Fibroblast of lung (primary cell): ENCODE measurements around the gene TNKS1BP1.

Experiments used
- EZH2 ChIP-seq: IDR thresholded peaks from 2 replicates; pipeline ENCODE4 v1.5.1; 2012; ENCODE audit warnings: low read length, control low read depth, mild to moderate bottlenecking; ENCODE audit errors: missing control alignments
- TF ChIP-seq, protein P1 (sequence below), 2 donors: IDR thresholded peaks in 1 of 2; conservative IDR thresholded peaks in 1 of 2; 1 replicate in 1 of 2; 2 replicates in 1 of 2; pipeline ENCODE4 v1.5.1; 2011 to 2012; ENCODE audit warnings: low read length in 2 of 2, control low read depth in 1 of 2, inconsistent platforms in 1 of 2, low read depth in 1 of 2, mild to moderate bottlenecking in 1 of 2

- TF ChIP-seq, protein P1, sequence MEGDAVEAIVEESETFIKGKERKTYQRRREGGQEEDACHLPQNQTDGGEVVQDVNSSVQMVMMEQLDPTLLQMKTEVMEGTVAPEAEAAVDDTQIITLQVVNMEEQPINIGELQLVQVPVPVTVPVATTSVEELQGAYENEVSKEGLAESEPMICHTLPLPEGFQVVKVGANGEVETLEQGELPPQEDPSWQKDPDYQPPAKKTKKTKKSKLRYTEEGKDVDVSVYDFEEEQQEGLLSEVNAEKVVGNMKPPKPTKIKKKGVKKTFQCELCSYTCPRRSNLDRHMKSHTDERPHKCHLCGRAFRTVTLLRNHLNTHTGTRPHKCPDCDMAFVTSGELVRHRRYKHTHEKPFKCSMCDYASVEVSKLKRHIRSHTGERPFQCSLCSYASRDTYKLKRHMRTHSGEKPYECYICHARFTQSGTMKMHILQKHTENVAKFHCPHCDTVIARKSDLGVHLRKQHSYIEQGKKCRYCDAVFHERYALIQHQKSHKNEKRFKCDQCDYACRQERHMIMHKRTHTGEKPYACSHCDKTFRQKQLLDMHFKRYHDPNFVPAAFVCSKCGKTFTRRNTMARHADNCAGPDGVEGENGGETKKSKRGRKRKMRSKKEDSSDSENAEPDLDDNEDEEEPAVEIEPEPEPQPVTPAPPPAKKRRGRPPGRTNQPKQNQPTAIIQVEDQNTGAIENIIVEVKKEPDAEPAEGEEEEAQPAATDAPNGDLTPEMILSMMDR (conservative IDR thresholded peaks at IDR 0.05 in 1 of 2, IDR thresholded peaks at IDR 0.05 in 1 of 2; ENCODE audit: low read depth in 1 of 2, low read length in 2 of 2) = no peak
- no peak for TF ChIP-seq EZH2
Observed at GRCh38 chr11:57303280-57303989, 21.3 kb downstream of the TNKS1BP1 start.
